Mesodermal cell (in vitro differentiated cells): Measurements from ENCODE around the gene PFDN2.
A peak's percentile ranks its signal among the peaks of the same experiment; 100 is the strongest.

Experiments used
- H3K27ac ChIP-seq: 2 replicates; pipeline ENCODE4 v1.7.0; 2013; ENCODE audit warnings: mild to moderate bottlenecking, low read depth, low read length, moderate library complexity; ENCODE audit not compliant: severe bottlenecking
- H3K36me3 ChIP-seq: 2 replicates; pipeline ENCODE4 v1.7.1; 2013; ENCODE audit warnings: mild to moderate bottlenecking, low read length, moderate library complexity; ENCODE audit not compliant: control insufficient read depth, insufficient read depth
- H3K4me1 ChIP-seq: one replicate; pipeline ENCODE4 v1.7.1; 2013; ENCODE audit warnings: mild to moderate bottlenecking, low read length; ENCODE audit not compliant: insufficient read depth, control insufficient read depth, poor library complexity, severe bottlenecking
- H3K4me3 ChIP-seq: 2 replicates; pipeline ENCODE4 v1.7.0; 2013; ENCODE audit warnings: low read length, control low read depth, mild to moderate bottlenecking; ENCODE audit not compliant: insufficient read depth, poor library complexity, severe bottlenecking; ENCODE audit errors: extremely low read depth
- H3K9me3 ChIP-seq: 2 replicates; pipeline ENCODE4 v1.7.1; 2013; ENCODE audit warnings: mild to moderate bottlenecking, low read length, moderate library complexity; ENCODE audit not compliant: control insufficient read depth
- WGBS, 2 experiments: methylation state at CpG; one replicate each; pipeline ENCODE4 v1.1.5; 2013; ENCODE audit warnings: missing lambda C conversion rate in 2 of 2; ENCODE audit not compliant: insufficient coverage in 2 of 2; 5-methylcytosine and 5-hydroxymethylcytosine counted together

PFDN2 gene

DNA sequence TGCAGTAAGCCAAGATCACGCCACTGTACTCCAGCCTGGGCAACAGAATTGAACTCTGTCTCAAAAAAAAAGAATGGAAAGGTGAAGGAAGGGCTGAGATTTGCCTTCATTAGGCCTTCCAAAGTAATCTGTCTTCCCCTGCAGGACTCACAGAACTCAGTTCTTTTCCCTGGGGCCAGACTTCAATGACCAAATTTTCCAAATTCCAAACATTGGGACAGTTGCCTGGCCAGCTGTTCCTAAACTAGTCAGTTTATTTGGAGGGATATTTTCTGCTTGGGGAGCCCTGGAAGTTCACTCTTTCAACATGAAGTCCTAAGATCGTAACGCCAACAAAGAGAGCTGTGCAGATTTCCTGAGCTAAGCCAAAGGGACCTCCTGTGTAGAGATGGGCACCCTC lies 20.0 kb upstream of the PFDN2 start:
- Histone ChIP-seq H3K4me1 (peaks cover 12% of the 10 kb centered on the region), H3K9me3 (no peaks in the 10 kb centered on the region), H3K36me3 (peaks cover 9% of the 10 kb centered on the region), H3K27ac (no peak overlapping the region), H3K4me3 (no peak overlapping the region)
- 89 to 91% methylated on average over 1 to 3 of the region's 3 CpGs for whole genome bisulfite sequencing, 2 experiments

DNA sequence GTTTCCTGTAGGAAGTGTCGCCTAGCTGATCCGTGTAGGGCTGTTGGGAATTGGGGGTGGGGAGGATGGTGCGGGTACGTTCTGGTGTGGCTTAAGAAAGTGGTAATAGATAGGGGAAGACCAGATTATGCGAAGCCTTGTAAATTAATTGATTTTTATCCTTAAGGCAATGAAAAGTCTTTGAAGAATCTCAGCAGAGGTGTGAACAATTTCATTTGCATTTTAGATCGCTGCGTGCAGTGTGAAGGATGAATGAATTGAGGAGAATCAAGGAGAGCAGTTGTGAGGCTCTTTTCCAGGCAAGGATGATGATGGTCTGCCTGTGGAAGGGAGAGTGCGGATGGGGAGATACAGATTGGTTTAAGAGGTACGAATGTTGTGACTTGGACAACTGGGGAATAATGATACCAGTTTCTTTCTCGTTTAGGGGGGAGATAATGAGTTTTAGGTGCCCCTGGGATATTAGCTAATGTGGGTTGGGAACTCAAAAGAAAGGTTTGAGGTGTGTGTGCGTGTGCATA lies 15.4 kb upstream of the PFDN2 start:
- 1% methylated on average over 9 to 11 of the region's 11 CpGs for WGBS, 2 experiments
- Histone ChIP-seq H3K4me3 (peak overlapping the region; percentile 94), H3K9me3 (no peaks in the 10 kb centered on the region), H3K4me1 (peaks cover 9% of the 10 kb centered on the region), H3K27ac (peak overlapping the region; percentile 99), H3K36me3 (peaks cover 32% of the 10 kb centered on the region)

- Histone ChIP-seq H3K9me3 (no peaks in the 10 kb centered on the region), H3K36me3 (peaks cover 38% of the 10 kb centered on the region), H3K4me1 (peaks cover 3% of the 10 kb centered on the region), H3K4me3 (peak within 1 kb of the TSS; percentile 94), H3K27ac (peak within 1 kb of the TSS; percentile 99)
- WGBS, 2 experiments = 0% methylated on average over 44 to 49 of the region's 68 CpGs
Measured at GRCh38 chr1:161132410-161133219, 14.8 kb upstream of the PFDN2 start, which contains the start of gene DEDD. Gene DEDD (minus strand): TSS chr1:161132667. CDS start chr1:161124462, 8,205 bp downstream.

- peaks cover 47% of the 10 kb centered on the region for H3K36me3 ChIP-seq
- no peaks in the 10 kb centered on the region for H3K9me3 ChIP-seq
- H3K27ac ChIP-seq = peak overlapping the region; percentile 99
- peak overlapping the region; percentile 94 for H3K4me3 ChIP-seq
- no peaks in the 10 kb centered on the region for H3K4me1 ChIP-seq
- WGBS, 2 experiments = 1% methylated on average over 12 to 20 of the region's 22 CpGs
Measured at GRCh38 chr1:161131523-161132409, 13.9 kb upstream of the PFDN2 start.

- no peaks in the 10 kb centered on the region for H3K9me3 ChIP-seq
- no CpG with 5 or more reads among the region's 1 CpG for WGBS, 2 experiments
- no peak overlapping the region for H3K27ac ChIP-seq
- peaks cover 56% of the 10 kb centered on the region for H3K36me3 ChIP-seq
- H3K4me1 ChIP-seq = no peaks in the 10 kb centered on the region
- peak overlapping the region; percentile 94 for H3K4me3 ChIP-seq
Measured at GRCh38 chr1:161130266-161130665, 12.4 kb upstream of the PFDN2 start.

DNA sequence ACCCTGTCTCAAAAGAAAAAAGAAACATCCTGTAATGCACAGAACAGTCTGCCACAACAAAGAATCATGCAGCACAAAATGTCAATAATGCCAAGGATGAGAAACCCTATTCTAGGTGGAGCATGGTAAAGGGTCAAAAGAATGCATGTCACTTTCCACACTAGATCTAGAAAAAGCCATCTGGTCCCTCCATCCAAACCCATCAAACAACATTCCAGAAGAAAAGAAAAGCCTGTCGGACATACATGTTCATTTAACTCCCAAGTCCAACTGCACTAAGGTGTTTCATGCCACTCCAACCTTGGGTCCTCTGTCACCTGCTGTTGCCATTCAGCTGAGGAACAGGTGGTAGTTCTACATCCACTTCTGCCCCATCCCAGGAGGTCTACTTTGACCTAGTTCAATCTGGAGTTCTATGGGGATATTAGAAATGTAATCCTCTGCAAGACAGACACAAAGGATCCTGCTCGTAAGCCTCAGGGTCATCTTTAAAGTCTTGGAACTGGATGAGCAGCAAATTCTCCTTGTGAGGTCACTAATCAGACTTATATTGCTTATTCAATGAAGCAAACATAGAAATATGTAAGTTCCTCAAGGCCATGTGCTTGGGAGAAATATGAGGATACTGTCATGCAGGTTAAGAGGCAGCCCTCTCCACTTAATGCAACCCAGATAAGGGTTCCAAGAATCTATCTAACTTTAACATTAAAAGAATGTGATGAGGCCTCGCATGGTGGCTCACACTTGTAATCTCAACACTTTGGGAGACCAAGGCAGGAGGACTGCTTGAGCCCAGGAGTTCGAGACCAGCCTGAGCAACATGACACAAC lies 11.0 kb upstream of the PFDN2 start:
- no peaks in the 10 kb centered on the region for H3K4me1 ChIP-seq
- 90 to 100% methylated on average over 3 of the region's 4 CpGs for WGBS, 2 experiments
- peaks cover 65% of the 10 kb centered on the region for H3K36me3 ChIP-seq
- no peaks in the 10 kb centered on the region for H3K9me3 ChIP-seq
- H3K27ac ChIP-seq = no peak overlapping the region
- no peak overlapping the region for H3K4me3 ChIP-seq

- Histone ChIP-seq H3K9me3 (no peaks in the 10 kb centered on the region), H3K27ac (no peak overlapping the region), H3K4me3 (no peak overlapping the region), H3K36me3 (peaks cover 76% of the 10 kb centered on the region), H3K4me1 (no peaks in the 10 kb centered on the region)
- 100% methylated on average over 1 of the region's 2 CpGs; no CpG with 5 or more reads in 1 of the 2 experiments for WGBS, 2 experiments
Measured at GRCh38 chr1:161127649-161128048, 9.8 kb upstream of the PFDN2 start.

GRCh38 chr1:161122967-161123366 lies 5.1 kb upstream of the PFDN2 start:
- WGBS, 2 experiments = 93 to 100% methylated on average over 3 to 5 of the region's 6 CpGs
- Histone ChIP-seq H3K4me1 (peaks cover 15% of the 10 kb centered on the region), H3K9me3 (no peaks in the 10 kb centered on the region), H3K36me3 (peaks cover 87% of the 10 kb centered on the region), H3K27ac (no peak overlapping the region), H3K4me3 (no peak overlapping the region)

DNA sequence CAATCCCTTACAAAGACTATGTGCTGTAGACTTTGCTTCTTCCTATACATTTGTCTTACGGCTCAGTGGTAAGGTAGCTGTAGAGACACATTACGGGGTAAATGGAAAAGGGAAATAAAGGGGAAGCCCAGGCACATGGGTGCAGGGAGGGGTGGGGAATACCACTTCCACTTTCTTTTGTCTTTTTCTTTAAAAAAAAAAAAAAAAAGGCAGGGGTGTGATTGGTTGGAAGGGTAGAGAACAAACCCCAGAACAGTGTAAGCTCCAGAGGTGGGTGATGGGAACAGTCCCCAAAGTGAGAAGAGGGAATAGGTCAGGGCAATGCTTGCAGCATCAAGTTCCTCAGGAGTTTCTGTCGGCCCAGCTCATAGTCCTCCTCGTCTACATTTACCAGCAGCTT lies 4.0 kb upstream of the PFDN2 start:
- 94 to 100% methylated on average over 2 of the region's 4 CpGs for WGBS, 2 experiments
- H3K36me3 ChIP-seq = peaks cover 76% of the 10 kb centered on the region

More for the DNA sequence above, 4.0 kb upstream of the PFDN2 start:
- no peak overlapping the region for H3K4me3 ChIP-seq
- H3K4me1 ChIP-seq = peaks cover 15% of the 10 kb centered on the region
- H3K27ac ChIP-seq = no peak overlapping the region
- no peaks in the 10 kb centered on the region for H3K9me3 ChIP-seq
